Measurements from ENCODE around the gene HDDC2.

DNA sequence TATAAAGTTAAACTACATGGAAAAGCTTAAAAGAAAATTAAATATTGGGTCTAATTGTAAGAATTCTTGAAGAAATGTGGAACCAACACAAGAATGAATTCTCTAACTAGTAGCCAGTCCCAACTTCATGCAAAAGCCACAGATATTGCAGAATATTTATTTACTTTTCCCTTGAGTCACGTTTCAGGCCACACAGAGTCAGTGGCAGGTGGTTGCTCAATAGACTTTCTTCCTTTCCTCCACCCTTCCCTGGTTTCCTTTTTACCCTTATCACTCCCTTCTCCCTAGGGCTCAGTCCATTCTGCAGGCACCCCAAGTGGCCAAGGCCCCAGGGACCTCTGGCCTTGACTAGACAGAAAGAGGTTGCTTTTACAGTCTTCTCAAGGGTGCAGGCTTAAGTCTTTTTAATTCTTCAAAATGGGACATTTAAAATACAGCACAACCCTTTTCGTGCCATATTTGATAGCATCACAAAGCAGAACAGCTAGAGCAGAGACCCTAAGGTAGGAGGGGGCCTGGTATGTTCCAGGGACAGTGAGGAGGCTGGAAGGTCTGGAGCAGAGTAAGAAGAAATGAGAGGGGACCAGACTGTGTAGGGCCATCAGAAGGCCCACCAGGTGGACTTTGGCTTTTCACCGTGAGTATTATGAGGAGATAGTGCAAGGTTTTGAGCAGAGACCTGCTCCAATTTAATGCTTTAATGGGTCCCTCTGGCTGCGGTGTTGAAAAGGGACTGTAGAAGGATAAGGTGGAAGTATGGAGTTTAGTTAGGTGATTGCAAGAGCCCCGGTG is 65.0 kb downstream of the HDDC2 start:
- TF ChIP-seq, protein P1, sequence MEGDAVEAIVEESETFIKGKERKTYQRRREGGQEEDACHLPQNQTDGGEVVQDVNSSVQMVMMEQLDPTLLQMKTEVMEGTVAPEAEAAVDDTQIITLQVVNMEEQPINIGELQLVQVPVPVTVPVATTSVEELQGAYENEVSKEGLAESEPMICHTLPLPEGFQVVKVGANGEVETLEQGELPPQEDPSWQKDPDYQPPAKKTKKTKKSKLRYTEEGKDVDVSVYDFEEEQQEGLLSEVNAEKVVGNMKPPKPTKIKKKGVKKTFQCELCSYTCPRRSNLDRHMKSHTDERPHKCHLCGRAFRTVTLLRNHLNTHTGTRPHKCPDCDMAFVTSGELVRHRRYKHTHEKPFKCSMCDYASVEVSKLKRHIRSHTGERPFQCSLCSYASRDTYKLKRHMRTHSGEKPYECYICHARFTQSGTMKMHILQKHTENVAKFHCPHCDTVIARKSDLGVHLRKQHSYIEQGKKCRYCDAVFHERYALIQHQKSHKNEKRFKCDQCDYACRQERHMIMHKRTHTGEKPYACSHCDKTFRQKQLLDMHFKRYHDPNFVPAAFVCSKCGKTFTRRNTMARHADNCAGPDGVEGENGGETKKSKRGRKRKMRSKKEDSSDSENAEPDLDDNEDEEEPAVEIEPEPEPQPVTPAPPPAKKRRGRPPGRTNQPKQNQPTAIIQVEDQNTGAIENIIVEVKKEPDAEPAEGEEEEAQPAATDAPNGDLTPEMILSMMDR (IDR thresholded peaks at IDR 0.05; ENCODE audit: insufficient read depth, low read length, poor library complexity, severe bottlenecking) = no peak
- no peak for TF ChIP-seq EZH2phosphoT487 (conservative IDR thresholded peaks at IDR 0.05; ENCODE audit: low read length)

Measured in SU-DHL-6 (cell line).